ENCODE results near the gene GPSM1. TPM values are rescaled to one million over a fixed set of nuclear protein-coding genes. Genes with fewer than 3 reads are reported as not detected.
A peak's percentile ranks its signal among the peaks of the same experiment; 100 is the strongest.

GPSM1 gene
- total RNA-seq, 1 donor = 39.1 TPM

GRCh38 chr9:136361754-136362449, 34.6 kb downstream of the GPSM1 start:
- TF ChIP-seq, protein P1, sequence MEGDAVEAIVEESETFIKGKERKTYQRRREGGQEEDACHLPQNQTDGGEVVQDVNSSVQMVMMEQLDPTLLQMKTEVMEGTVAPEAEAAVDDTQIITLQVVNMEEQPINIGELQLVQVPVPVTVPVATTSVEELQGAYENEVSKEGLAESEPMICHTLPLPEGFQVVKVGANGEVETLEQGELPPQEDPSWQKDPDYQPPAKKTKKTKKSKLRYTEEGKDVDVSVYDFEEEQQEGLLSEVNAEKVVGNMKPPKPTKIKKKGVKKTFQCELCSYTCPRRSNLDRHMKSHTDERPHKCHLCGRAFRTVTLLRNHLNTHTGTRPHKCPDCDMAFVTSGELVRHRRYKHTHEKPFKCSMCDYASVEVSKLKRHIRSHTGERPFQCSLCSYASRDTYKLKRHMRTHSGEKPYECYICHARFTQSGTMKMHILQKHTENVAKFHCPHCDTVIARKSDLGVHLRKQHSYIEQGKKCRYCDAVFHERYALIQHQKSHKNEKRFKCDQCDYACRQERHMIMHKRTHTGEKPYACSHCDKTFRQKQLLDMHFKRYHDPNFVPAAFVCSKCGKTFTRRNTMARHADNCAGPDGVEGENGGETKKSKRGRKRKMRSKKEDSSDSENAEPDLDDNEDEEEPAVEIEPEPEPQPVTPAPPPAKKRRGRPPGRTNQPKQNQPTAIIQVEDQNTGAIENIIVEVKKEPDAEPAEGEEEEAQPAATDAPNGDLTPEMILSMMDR (IDR thresholded peaks at IDR 0.05; ENCODE audit: extremely low read depth, low read depth, low read length) = no peak
- no peak overlapping the region for H3K4me3 ChIP-seq (ENCODE audit: insufficient read depth, low read length)
- H2AFZ ChIP-seq (ENCODE audit: low read length) = no peak overlapping the region
- no peak overlapping the region for H3K27ac ChIP-seq (ENCODE audit: low read depth, low read length)
- peaks cover 12% of the 10 kb centered on the region for H3K79me2 ChIP-seq (ENCODE audit: insufficient read depth, low read length)
- peaks cover 10% of the 10 kb centered on the region for H3K36me3 ChIP-seq (ENCODE audit: insufficient read depth, low read length)
- peak overlapping the region; percentile 61 for H3K4me2 ChIP-seq (ENCODE audit: insufficient read depth, low read length)
- peaks cover 24% of the 10 kb centered on the region for H3K4me1 ChIP-seq (ENCODE audit: insufficient read depth, low read length)
- no peak for DNase-seq (ENCODE audit: insufficient read length, low spot score, missing footprints)
- peaks cover 13% of the 10 kb centered on the region for H4K20me1 ChIP-seq (ENCODE audit: insufficient read depth, low read length)
- no peaks in the 10 kb centered on the region for H3K9me3 ChIP-seq (ENCODE audit: low read depth, low read length)
- no peaks in the 10 kb centered on the region for H3K27me3 ChIP-seq (ENCODE audit: insufficient read depth, low read length)

- H3K36me3 ChIP-seq (ENCODE audit: insufficient read depth, low read length) = peaks cover 7% of the 10 kb centered on the region
- H3K4me2 ChIP-seq (ENCODE audit: insufficient read depth, low read length) = peak overlapping the region; percentile 67
- H3K4me1 ChIP-seq (ENCODE audit: insufficient read depth, low read length) = peaks cover 24% of the 10 kb centered on the region
- H2AFZ ChIP-seq (ENCODE audit: low read length) = no peak overlapping the region
- DNase-seq (ENCODE audit: insufficient read length, low spot score, missing footprints) = no peak
- no peak overlapping the region for H3K4me3 ChIP-seq (ENCODE audit: insufficient read depth, low read length)
- H3K27ac ChIP-seq (ENCODE audit: low read depth, low read length) = no peak overlapping the region
- H3K27me3 ChIP-seq (ENCODE audit: insufficient read depth, low read length) = no peaks in the 10 kb centered on the region
- TF ChIP-seq, protein P1 (IDR thresholded peaks at IDR 0.05; ENCODE audit: extremely low read depth, low read depth, low read length) = no peak
- no peaks in the 10 kb centered on the region for H3K9me3 ChIP-seq (ENCODE audit: low read depth, low read length)
- peaks cover 10% of the 10 kb centered on the region for H4K20me1 ChIP-seq (ENCODE audit: insufficient read depth, low read length)
- H3K79me2 ChIP-seq (ENCODE audit: insufficient read depth, low read length) = peaks cover 12% of the 10 kb centered on the region
These were observed 35.1 kb downstream of the GPSM1 start for GRCh38 chr9:136362450-136362784.

- H2AFZ ChIP-seq (ENCODE audit: low read length) = no peak within 1 kb of the TSS
- H3K27ac ChIP-seq (ENCODE audit: low read depth, low read length) = peak within 1 kb of the TSS; percentile 48
- H3K4me3 ChIP-seq (ENCODE audit: insufficient read depth, low read length) = peak within 1 kb of the TSS; percentile 85
- H3K4me2 ChIP-seq (ENCODE audit: insufficient read depth, low read length) = peak within 1 kb of the TSS; percentile 74
- peaks cover 12% of the 10 kb centered on the region for H3K79me2 ChIP-seq (ENCODE audit: insufficient read depth, low read length)
- H3K4me1 ChIP-seq (ENCODE audit: insufficient read depth, low read length) = peaks cover 24% of the 10 kb centered on the region
- H3K36me3 ChIP-seq (ENCODE audit: insufficient read depth, low read length) = peaks cover 2% of the 10 kb centered on the region
- peak; percentile 100 for DNase-seq (ENCODE audit: insufficient read length, low spot score, missing footprints)
- H3K9me3 ChIP-seq (ENCODE audit: low read depth, low read length) = no peaks in the 10 kb centered on the region
- H4K20me1 ChIP-seq (ENCODE audit: insufficient read depth, low read length) = peaks cover 10% of the 10 kb centered on the region
- TF ChIP-seq, protein P1 (IDR thresholded peaks at IDR 0.05; ENCODE audit: extremely low read depth, low read depth, low read length) = peak; percentile 71
- H3K27me3 ChIP-seq (ENCODE audit: insufficient read depth, low read length) = no peaks in the 10 kb centered on the region
These were observed 36.0 kb downstream of the GPSM1 start, which contains the start of gene DNLZ for GRCh38 chr9:136363106-136363948. Gene DNLZ, minus strand, starts transcription at chr9:136363744. Its CDS starts 30 bp downstream, at chr9:136363714.
